K562 (cell line): ENCODE data around the gene ENTPD8. TPM values are rescaled to one million over a fixed set of nuclear protein-coding genes. Genes with fewer than 3 reads are reported as not detected.
A peak's percentile ranks its signal among the peaks of the same experiment; 100 is the strongest.

Experiments used
- ATAC-seq: fragments of 200-7000 bp; cut with Tn5 transposase; 3 replicates; pipeline ENCODE4 v1.9.1; 2020; ENCODE audit warnings: moderate library complexity
- BruUV-seq: library from RNA; stranded (reverse); fragments of 400-500 nt; replicated peaks from 2 replicates; lab custom pipeline; 2021; lab: Mats Ljungman, UMichigan
- CTCF ChIA-PET: fragments of 300-600 bp; formaldehyde crosslinking; extraction: SDS; loops from one replicate; lab custom pipeline; 2021; ENCODE audit warnings: low intra/inter-chr PET ratio; lab: Yijun Ruan, JAX
- POLR2A ChIA-PET: fragments of 300-600, 350-650 bp; sonication (Branson Sonifier 250); formaldehyde crosslinking; extraction: SDS; loops from one replicate; lab custom pipeline; 2021; ENCODE audit warnings: antibody characterized with exemption, inconsistent platforms; lab: Yijun Ruan, JAX
- DNase-seq, 4 experiments: peaks; one replicate each; pipeline versions ENCODE4 v3.0.0 to v3.0.0-alpha.2; 2011 to 2018; ENCODE audit warnings: low spot score in 3 of 4, mixed read lengths in 3 of 4; ENCODE audit errors: extremely low read depth in 1 of 4
- FAIRE-seq: peaks from 2 replicates; lab custom pipeline; 2011; peaks lifted over from hg19 to GRCh38; lab: Jason Lieb, UNC
- H2AFZ ChIP-seq: 2 replicates; pipeline ENCODE4 v1.6.0; 2011; ENCODE audit warnings: low read depth, low read length, control low read depth, inconsistent platforms
- H3K27ac ChIP-seq: fragments of 200-600 bp; 3 replicates; pipeline ENCODE4 v1.8.0; 2011; ENCODE audit warnings: low read depth, mild to moderate bottlenecking, control low read depth, inconsistent platforms, low read length, moderate library complexity, mixed read lengths; ENCODE audit errors: extremely low read depth
- H3K27me3 ChIP-seq, 2 experiments: fragments of 300-600 bp in 1 of 2; 2 replicates in 1 of 2; 3 replicates in 1 of 2; pipeline versions ENCODE4 v1.6.0 to v1.8.0; 2011; ENCODE audit warnings: inconsistent platforms in 2 of 2, low read length in 2 of 2, mild to moderate bottlenecking in 1 of 2, mixed read lengths in 1 of 2, moderate library complexity in 1 of 2; ENCODE audit not compliant: control insufficient read depth in 2 of 2, insufficient read depth in 2 of 2
- H3K36me3 ChIP-seq: fragments of 300-600 bp; 3 replicates; pipeline ENCODE4 v1.8.0; 2011; ENCODE audit warnings: mild to moderate bottlenecking, low read length, inconsistent platforms; ENCODE audit not compliant: control insufficient read depth, insufficient read depth
- H3K4me1 ChIP-seq, 2 experiments: fragments of 200-600 bp in 1 of 2; replicated peaks in 1 of 2; 2 replicates in 1 of 2; 3 replicates in 1 of 2; pipeline versions ENCODE4 v1.5.1 to v1.8.0; 2011; ENCODE audit warnings: inconsistent platforms in 2 of 2, low read length in 2 of 2, mild to moderate bottlenecking in 1 of 2, mixed read lengths in 1 of 2, moderate library complexity in 1 of 2; ENCODE audit not compliant: control insufficient read depth in 2 of 2, insufficient read depth in 2 of 2
- H3K4me2 ChIP-seq: 2 replicates; pipeline ENCODE4 v1.6.1; 2011; ENCODE audit warnings: low read length, control low read depth, inconsistent platforms, mixed read lengths; ENCODE audit not compliant: insufficient read depth
- H3K4me3 ChIP-seq: fragments of 200-600 bp; sonication (generic), shearing (Covaris generic); 2 replicates; pipeline ENCODE4 v1.5.1; 2016; ENCODE audit warnings: control low read depth, inconsistent platforms
- H3K79me2 ChIP-seq: fragments of 200-600 bp; 3 replicates; pipeline ENCODE4 v1.8.0; 2011; ENCODE audit warnings: low read length, inconsistent platforms; ENCODE audit not compliant: control insufficient read depth, insufficient read depth
- H3K9ac ChIP-seq, 2 experiments: 2 replicates each; pipeline versions ENCODE4 v1.6.0 to v1.6.1; 2011; ENCODE audit warnings: low read depth in 2 of 2, low read length in 2 of 2, control low read depth in 1 of 2, inconsistent platforms in 1 of 2, mild to moderate bottlenecking in 1 of 2, mixed read lengths in 1 of 2; ENCODE audit not compliant: insufficient read depth in 1 of 2
- H3K9me1 ChIP-seq: one replicate; pipeline ENCODE4 v1.6.0; 2011; ENCODE audit warnings: inconsistent platforms, mild to moderate bottlenecking, low read length, moderate library complexity; ENCODE audit not compliant: control insufficient read depth, insufficient read depth
- H3K9me3 ChIP-seq: replicated peaks from 2 replicates; pipeline ENCODE4 v1.5.1; 2011; ENCODE audit warnings: low read depth, low read length, inconsistent platforms; ENCODE audit not compliant: control insufficient read depth, insufficient read depth
- H4K20me1 ChIP-seq: replicated peaks from 2 replicates; pipeline ENCODE4 v1.6.1; 2011; ENCODE audit warnings: low read length, inconsistent platforms, mixed read lengths; ENCODE audit not compliant: control insufficient read depth, insufficient read depth
- BRD9 ChIP-seq: fragments of 450-650 bp; IDR thresholded peaks from 2 replicates; pipeline ENCODE4 v1.6.1; 2018; ENCODE audit warnings: low read depth; ENCODE audit not compliant: partially characterized antibody
- FIP1L1 ChIP-seq: fragments of 200-400 bp; formaldehyde crosslinking; IDR thresholded peaks from 2 replicates; pipeline ENCODE4 v1.6.1; 2018; ENCODE audit warnings: mild to moderate bottlenecking, low read depth, low read length; ENCODE audit not compliant: poor library complexity, severe bottlenecking
- FOSL1 ChIP-seq: fragments of 200-800 bp; sonication (Bioruptor generic); conservative IDR thresholded peaks from 2 replicates; pipeline ENCODE4 v1.6.1; 2016; ENCODE audit warnings: missing genetic modification characterization, missing compliant biosample characterization
- GTF2A2 ChIP-seq: IDR thresholded peaks from 2 replicates; pipeline ENCODE4 v1.6.1; 2016; ENCODE audit warnings: mild to moderate bottlenecking, missing genetic modification characterization, missing compliant biosample characterization
- HMG20B ChIP-seq: fragments of 250-450 bp; sonication (Bioruptor Pico); IDR thresholded peaks from 2 replicates; pipeline ENCODE4 v1.5.0; 2021; ENCODE audit warnings: mild to moderate bottlenecking
- L3MBTL2 ChIP-seq: fragments of 450-650 bp; IDR thresholded peaks from 2 replicates; pipeline ENCODE4 v1.6.1; 2016; ENCODE audit warnings: mild to moderate bottlenecking, moderate library complexity
- NFATC3 ChIP-seq: fragments of 450-650 bp; IDR thresholded peaks from 2 replicates; pipeline ENCODE4 v1.6.1; 2017; ENCODE audit warnings: mild to moderate bottlenecking
- PTTG1 ChIP-seq: fragments of 450-650 bp; IDR thresholded peaks from 2 replicates; pipeline ENCODE4 v1.6.1; 2016; ENCODE audit warnings: low read depth, mild to moderate bottlenecking, missing genetic modification characterization, missing compliant biosample characterization
- RAD21 ChIP-seq, 2 experiments: fragments of 250-450 bp in 1 of 2; fragments of 450-650 bp in 1 of 2; sonication (Bioruptor Pico) in 1 of 2; formaldehyde crosslinking in 1 of 2; IDR thresholded peaks in 1 of 2; conservative IDR thresholded peaks in 1 of 2; 2 replicates each; pipeline versions ENCODE4 v1.4.0 to v1.8.0; 2020 to 2022; ENCODE audit warnings: mild to moderate bottlenecking in 2 of 2, moderate library complexity in 1 of 2
- RBBP5 ChIP-seq: fragments of 200-600 bp; sonication (generic); IDR thresholded peaks from 2 replicates; pipeline ENCODE4 v1.6.1; 2012; ENCODE audit warnings: borderline replicate concordance, mild to moderate bottlenecking, low read length, control low read depth, inconsistent platforms; ENCODE audit not compliant: insufficient read depth, poor library complexity, severe bottlenecking
- RBM17 ChIP-seq: fragments of 200-400 bp; formaldehyde crosslinking; IDR thresholded peaks from 2 replicates; pipeline ENCODE4 v1.6.1; 2017; ENCODE audit warnings: low read depth, mild to moderate bottlenecking, low read length, borderline replicate concordance
- SMC3 ChIP-seq: conservative IDR thresholded peaks from 2 replicates; pipeline ENCODE4 v1.6.1; 2011; ENCODE audit warnings: low read depth, low read length, improper control_type of control experiment; ENCODE audit not compliant: insufficient read depth
- SPI1 ChIP-seq: IDR thresholded peaks from 2 replicates; pipeline ENCODE4 v1.6.1; 2011; ENCODE audit warnings: low read depth, low read length, control low read depth, borderline replicate concordance
- TFAM ChIP-seq: fragments of 250-450 bp; sonication (Bioruptor Pico); conservative IDR thresholded peaks from 2 replicates; pipeline ENCODE4 v1.5.0; 2021; ENCODE audit warnings: mild to moderate bottlenecking, moderate library complexity
- ZNF197 ChIP-seq: fragments of 200-800 bp; sonication (Bioruptor generic); IDR thresholded peaks from 2 replicates; pipeline ENCODE4 v1.6.1; 2016; ENCODE audit warnings: low read depth, missing genetic modification characterization, missing compliant biosample characterization
- ZNF551 ChIP-seq: fragments of 250-450 bp; sonication (Bioruptor Pico); IDR thresholded peaks from 2 replicates; pipeline ENCODE4 v1.5.0; 2021; ENCODE audit warnings: mild to moderate bottlenecking, moderate library complexity
- ZNF77 ChIP-seq: fragments of 250-450 bp; sonication (Bioruptor Pico); IDR thresholded peaks from 2 replicates; pipeline ENCODE4 v1.5.0; 2020
- WGBS: fragments of 100-300 bp; shearing (Covaris generic); methylation state at CpG from one replicate; pipeline ENCODE4 v1.1.6; 2016; ENCODE audit warnings: low coverage, mixed read lengths; ENCODE audit not compliant: insufficient coverage; ENCODE audit errors: missing lambda C conversion rate; 5-methylcytosine and 5-hydroxymethylcytosine counted together
- in situ Hi-C: fragments of 300-500 bp; cut with MboI; formaldehyde crosslinking; loops from 4 replicates; pipeline ENCODE4 v1.15.0; 2018; ENCODE audit warnings: inconsistent platforms, mixed read lengths
- intact Hi-C: fragments of 100-400 bp; cut with micrococcal nuclease; formaldehyde crosslinking; loops from 2 replicates; pipeline ENCODE4 v1.14.2; 2022
- polyA plus RNA-seq, 8 experiments: library from polyadenylated mRNA; depleted of rRNA in 4 of 8; stranded (reverse) in 5 of 8; unstranded in 3 of 8; fragments of >200 nt; fragmentation: Nextera tagmentation in 2 of 8; fragmentation: Illumina TruSeq in 1 of 8; extraction: Ambion mirVana in 2 of 8; extraction: Trizol in 1 of 8; gene quantifications; 2 replicates each; pipeline versions ENCODE4 v1.2.1 to v1.2.3, GENCODE V29; 2011 to 2014; ENCODE audit warnings: inconsistent platforms in 1 of 8, missing spikeins in 1 of 8
- total RNA-seq, 7 experiments: library from RNA; depleted of rRNA in 6 of 7; stranded (reverse); fragments of >200 nt in 6 of 7; fragmentation: Illumina TruSeq in 2 of 7; extraction: Trizol in 2 of 7; gene quantifications; 2 replicates each; pipeline versions ENCODE4 v1.2.1 to v1.2.3, GENCODE V29; 2011 to 2021; ENCODE audit warnings: low replicate concordance in 1 of 7
- TF ChIP-seq, protein P1 (sequence below): IDR thresholded peaks from 2 replicates; pipeline ENCODE4 v1.6.1; 2011; ENCODE audit warnings: borderline replicate concordance, low read depth, mild to moderate bottlenecking, moderate library complexity, low read length; ENCODE audit not compliant: insufficient read depth, poor library complexity, severe bottlenecking
- TF ChIP-seq, protein P2 (sequence below): fragments of 250-450 bp; sonication (Bioruptor Pico); IDR thresholded peaks from 2 replicates; pipeline ENCODE4 v1.4.0; 2020; ENCODE audit warnings: mild to moderate bottlenecking, moderate library complexity

The ENTPD8 gene
- total and polyA plus RNA-seq, 9 of the 15 experiments (the other 6 are each of a cell fraction or from before 2014, with no cell fraction given): 0.06 to 0.27 (median 0.19) TPM; not detected in 5

DNA sequence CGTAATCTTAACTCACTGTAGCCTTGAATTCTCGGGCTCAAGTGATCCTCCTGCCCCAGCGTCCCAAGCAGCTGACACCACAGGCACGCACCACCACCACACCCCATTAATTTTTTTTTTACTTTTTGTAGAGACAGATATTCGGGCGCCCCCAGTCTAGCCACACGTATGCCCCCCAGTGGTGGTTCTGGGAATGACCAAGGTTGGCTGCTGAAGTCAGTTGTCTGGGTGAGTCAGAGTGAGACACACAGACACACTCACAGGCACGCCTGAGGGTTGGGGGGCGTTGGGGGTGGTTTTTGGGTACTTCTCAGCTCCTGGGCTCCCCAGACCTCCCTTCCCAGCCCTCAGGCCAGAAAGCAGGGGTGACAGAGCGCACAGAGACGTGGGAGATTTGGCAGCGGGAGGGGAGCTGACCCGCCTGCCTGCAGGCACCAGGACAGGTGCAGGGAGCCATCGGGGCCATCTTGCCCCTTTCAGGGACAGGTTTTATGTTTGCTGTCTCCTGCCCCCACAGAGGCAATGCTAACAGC, 4.2 kb upstream of the ENTPD8 start:
- Histone ChIP-seq H3K79me2 (no peaks in the 10 kb centered on the region), H3K9me1 (no peaks in the 10 kb centered on the region), H2AFZ (peak overlapping the region; percentile 66), H3K4me3 (no peak overlapping the region), H3K9ac (peak overlapping the region; percentile 19 to 80; a peak in 3 of 4 replicates), H3K9me3 (no peaks in the 10 kb centered on the region), H3K4me1 (peaks cover 8 to 54% of the 10 kb centered on the region in 2 experiments; a peak in 4 of 5 replicates), H3K27ac (no peak overlapping the region), H4K20me1 (no peaks in the 10 kb centered on the region), H3K36me3 (peaks cover 17% of the 10 kb centered on the region; the same call in 2 of the 3 replicates), H3K27me3 (no peaks in the 10 kb centered on the region), H3K4me2 (peak overlapping the region; percentile 54)
- peak; percentile 60 to 87 (median 71) for DNase-seq
- peak; percentile 84 for ATAC-seq
- in situ Hi-C loops (loop anchor here (5.0 kb wide), 1 partner anchor 158 kb away; no protein-coding TSS in a partner anchor), intact Hi-C loops (loop anchor here (5.0 to 10.0 kb wide), 2 partner anchors 89 to 143 kb away; partner anchors contain the start of gene NRARP)
- ChIA-PET CTCF (interaction anchor here (0.5 to 1.1 kb wide), 8 partner anchors 20 to 168 kb away, joined by 3 to 5 read pairs (median 4); partner anchors contain the start of genes EXD3, NRARP and TOR4A), POLR2A (interaction anchor here (1.6 to 1.7 kb wide), 2 partner anchors 8 to 10 kb away, joined by 3 to 4 read pairs; no protein-coding TSS in a partner anchor)
- peak; percentile 93 for FAIRE-seq
- BruUV-seq: no TSS peak
- WGBS: 10% methylated on average over 14 of the region's 14 CpGs
- TF ChIP-seq FIP1L1: no peak
- TF ChIP-seq, protein P1, sequence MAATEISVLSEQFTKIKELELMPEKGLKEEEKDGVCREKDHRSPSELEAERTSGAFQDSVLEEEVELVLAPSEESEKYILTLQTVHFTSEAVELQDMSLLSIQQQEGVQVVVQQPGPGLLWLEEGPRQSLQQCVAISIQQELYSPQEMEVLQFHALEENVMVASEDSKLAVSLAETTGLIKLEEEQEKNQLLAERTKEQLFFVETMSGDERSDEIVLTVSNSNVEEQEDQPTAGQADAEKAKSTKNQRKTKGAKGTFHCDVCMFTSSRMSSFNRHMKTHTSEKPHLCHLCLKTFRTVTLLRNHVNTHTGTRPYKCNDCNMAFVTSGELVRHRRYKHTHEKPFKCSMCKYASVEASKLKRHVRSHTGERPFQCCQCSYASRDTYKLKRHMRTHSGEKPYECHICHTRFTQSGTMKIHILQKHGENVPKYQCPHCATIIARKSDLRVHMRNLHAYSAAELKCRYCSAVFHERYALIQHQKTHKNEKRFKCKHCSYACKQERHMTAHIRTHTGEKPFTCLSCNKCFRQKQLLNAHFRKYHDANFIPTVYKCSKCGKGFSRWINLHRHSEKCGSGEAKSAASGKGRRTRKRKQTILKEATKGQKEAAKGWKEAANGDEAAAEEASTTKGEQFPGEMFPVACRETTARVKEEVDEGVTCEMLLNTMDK: peak; percentile 21
- peak; percentile 84 to 85 for TF ChIP-seq RAD21 (CRISPR knock-in tag; conservative IDR thresholded peaks at IDR 0.05 in 1 of 2, IDR thresholded peaks at IDR 0.05 in 1 of 2)
- TF ChIP-seq FOSL1: peak; percentile 83
- TF ChIP-seq TFAM (CRISPR knock-in tag): no peak
- no peak for TF ChIP-seq HMG20B
- TF ChIP-seq SPI1: no peak
- TF ChIP-seq L3MBTL2: peak; percentile 39; the same call in 1 of the 2 replicates
- TF ChIP-seq ZNF77: no peak
- no peak for TF ChIP-seq PTTG1
- TF ChIP-seq NFATC3: no peak
- TF ChIP-seq, protein P2, sequence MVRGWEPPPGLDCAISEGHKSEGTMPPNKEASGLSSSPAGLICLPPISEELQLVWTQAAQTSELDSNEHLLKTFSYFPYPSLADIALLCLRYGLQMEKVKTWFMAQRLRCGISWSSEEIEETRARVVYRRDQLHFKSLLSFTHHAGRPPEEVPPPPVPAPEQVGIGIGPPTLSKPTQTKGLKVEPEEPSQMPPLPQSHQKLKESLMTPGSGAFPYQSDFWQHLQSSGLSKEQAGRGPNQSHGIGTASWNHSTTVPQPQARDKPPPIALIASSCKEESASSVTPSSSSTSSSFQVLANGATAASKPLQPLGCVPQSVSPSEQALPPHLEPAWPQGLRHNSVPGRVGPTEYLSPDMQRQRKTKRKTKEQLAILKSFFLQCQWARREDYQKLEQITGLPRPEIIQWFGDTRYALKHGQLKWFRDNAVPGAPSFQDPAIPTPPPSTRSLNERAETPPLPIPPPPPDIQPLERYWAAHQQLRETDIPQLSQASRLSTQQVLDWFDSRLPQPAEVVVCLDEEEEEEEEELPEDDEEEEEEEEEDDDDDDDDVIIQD (CRISPR knock-in tag): no peak
- no peak for TF ChIP-seq RBBP5
- no peak for TF ChIP-seq ZNF551
- TF ChIP-seq GTF2A2 (tag): no peak
- peak; percentile 77 for TF ChIP-seq SMC3
- no peak for TF ChIP-seq RBM17
- no peak for TF ChIP-seq ZNF197 (CRISPR knock-in tag)
- no peak for TF ChIP-seq BRD9
